NCI-H2227 (cell line): ENCODE data around the gene PPP1R14B.

Experiments used
- DNase-seq: peaks from one replicate; lab custom pipeline; 2025; ENCODE audit not compliant: unreplicated experiment; lab: John Stamatoyannopoulos, UW

Gene PPP1R14B

DNA sequence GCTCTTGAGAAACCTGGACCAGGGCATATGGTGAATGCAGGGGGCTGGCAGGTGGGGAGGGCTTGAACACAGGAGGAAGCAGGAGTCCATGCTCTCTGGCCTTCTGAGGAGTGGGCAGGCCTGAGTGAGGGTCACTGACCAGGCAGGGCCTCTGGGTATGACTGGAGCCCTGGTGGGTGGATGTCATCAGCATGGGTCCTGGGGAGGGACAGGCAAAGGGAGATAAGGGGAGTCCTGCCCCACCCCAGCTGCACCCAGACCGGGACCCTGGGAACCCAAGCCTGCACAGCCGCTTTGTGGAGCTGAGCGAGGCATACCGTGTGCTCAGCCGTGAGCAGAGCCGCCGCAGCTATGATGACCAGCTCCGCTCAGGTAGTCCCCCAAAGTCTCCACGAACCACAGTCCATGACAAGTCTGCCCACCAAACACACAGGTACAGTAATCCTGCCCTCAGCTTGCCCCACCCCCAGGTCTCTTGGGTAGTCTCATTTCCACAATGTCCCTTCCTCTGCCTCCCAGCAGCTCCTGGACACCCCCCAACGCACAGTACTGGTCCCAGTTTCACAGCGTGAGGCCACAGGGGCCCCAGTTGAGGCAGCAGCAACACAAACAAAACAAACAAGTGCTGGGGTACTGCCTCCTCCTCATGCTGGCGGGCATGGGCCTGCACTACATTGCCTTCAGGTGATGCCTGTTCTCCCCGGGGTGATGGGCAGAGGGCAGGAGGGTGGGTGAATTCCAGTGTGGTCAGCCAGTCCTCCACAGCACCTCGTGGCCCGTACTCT lies 14.4 kb downstream of the PPP1R14B start:
- DNase-seq, result no peak

DNA sequence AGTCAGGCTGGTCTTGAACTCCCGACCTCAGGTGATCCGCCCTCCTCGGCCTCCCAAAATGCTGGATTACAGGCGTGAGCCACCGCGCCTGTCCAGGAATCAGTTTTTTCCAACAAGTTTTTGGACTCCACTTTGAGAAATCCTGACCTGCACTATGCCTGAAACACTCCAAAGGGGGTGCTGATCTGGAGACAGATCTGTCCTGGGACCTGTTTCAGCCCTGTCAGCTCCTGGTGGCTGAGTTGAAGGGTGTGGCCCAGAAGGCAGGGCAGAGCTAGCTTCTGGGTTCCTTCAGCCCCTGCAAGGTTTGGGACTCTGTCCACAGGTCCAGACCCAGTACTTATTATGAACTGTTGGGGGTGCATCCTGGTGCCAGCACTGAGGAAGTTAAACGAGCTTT lies 15.2 kb downstream of the PPP1R14B start:
- no peak for DNase-seq

DNA sequence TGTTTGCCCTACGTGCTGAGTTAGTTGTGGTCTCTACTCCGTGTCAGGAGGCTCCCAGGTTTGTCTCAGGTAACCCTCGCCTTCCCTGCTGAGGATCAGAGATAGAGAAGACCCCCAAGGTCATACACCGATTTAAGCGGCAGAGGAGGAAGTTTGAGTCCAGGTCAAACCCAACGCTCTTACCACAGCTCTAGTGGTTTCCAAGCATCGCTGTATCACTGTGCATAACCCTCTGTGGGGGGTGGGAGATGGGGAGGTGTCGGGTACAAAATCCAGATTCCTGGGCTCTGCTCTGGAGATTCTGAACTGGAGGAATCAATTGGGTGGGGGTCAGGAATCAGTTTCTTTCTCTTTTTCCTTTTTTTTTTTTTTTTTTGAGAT lies 15.8 kb downstream of the PPP1R14B start:
- peak; percentile 62 for DNase-seq

- DNase-seq, result peak; percentile 98
These were observed 16.4 kb downstream of the PPP1R14B start, which contains the start of gene DNAJC4 for GRCh38 chr11:64230171-64230984. DNAJC4 (plus strand) TSS chr11:64230548; CDS start chr11:64230855, 307 bp downstream.

GRCh38 chr11:64229744-64230170 lies 17.0 kb downstream of the PPP1R14B start:
- DNase-seq, result no peak

DNA sequence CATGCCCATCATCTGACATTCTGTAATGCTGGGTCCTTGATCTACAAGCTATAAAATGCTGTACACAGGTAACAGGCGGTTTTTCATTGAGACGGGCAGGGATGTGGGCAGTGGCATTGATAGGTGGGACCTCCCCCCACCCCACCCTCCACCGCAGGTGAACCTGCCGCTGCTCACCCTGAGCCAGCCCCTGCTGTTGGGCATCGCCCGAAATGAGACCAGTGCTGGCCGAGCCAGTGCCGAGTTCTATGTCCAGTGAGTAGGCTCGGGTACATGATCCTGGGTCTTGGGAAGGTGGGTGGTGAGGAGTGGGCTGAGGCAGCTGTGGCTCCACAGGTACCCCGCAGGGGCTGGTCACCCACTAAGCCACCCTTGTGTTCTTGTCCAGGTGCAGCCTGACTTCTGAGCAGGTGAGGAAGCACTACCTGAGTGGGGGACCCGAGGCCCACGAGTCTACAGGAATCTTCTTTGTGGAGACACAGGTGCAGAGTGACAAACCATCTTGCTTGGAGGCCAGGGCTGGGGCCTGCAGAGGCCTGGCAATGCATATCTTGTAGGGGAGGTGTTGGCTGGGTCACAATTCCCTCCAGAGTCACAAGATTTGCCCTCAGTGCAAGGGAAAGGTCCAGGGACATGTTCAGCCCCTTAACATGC lies 17.5 kb downstream of the PPP1R14B start:
- DNase-seq, result no peak

GRCh38 chr11:64227405-64227956 lies 19.3 kb downstream of the PPP1R14B start:
- DNase-seq, result no peak

DNA sequence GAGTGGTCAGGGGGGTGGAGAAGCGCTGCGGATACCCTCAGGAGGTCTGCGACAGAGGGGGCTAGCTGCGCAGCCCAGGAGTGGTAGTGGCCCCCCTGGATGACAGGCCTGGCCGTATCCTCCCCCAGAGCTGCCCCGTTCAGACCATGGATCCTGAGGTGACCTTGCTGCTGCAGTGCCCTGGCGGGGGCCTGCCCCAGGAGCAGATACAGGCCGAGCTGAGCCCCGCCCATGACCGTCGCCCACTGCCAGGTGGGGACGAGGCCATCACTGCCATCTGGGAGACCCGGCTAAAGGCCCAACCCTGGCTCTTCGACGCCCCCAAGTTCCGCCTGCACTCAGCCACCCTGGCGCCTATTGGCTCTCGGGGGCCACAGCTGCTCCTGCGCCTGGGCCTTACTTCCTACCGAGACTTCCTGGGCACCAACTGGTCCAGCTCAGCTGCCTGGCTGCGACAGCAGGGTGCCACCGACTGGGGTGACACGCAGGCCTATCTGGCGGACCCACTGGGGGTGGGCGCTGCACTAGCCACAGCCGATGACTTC lies 20.2 kb downstream of the PPP1R14B start:
- peak; percentile 63 for DNase-seq

- DNase-seq, result peak; percentile 93
These were observed 20.9 kb downstream of the PPP1R14B start, which contains the start of the genes NUDT22 and TRPT1 for GRCh38 chr11:64225608-64226506. NUDT22 (plus strand) TSS chr11:64226274; CDS start chr11:64226653, 379 bp downstream. TRPT1 (minus strand) TSS chr11:64226186; CDS start chr11:64225860, 326 bp downstream.

DNA sequence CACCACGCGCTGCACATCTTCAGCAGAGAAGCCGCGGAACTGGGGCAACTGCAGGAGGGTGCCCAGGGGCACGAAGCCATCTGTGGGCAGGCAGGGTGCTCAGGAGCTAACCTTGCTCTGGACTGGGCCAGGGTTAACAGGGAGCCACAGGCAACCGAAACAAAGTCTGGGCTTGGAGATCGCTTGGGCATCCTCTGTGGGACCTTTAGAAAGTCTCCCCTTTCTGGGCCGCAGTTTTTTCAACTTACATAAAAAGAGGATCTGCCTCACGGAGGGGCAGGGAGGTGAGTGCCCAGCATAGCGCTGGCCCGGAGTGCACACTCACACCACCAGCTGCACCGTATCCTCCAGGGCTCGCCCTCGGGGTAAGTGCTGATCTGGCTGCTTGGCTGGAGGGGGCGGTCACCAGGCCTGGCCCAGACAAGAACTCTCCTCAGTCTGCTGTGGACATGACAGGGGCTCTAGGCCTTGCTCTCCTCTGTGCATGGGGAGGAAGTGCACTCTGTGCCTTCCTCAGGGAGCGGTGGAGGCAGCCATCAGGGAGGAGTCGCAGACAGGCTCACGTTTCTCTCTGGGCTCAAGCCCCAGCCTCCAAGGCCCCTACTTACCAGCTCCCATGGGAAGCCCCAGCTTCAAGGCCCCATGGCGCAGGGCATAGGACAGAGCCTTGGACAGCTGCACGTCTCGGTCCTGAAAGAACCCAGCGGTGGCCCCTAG lies 21.7 kb downstream of the PPP1R14B start:
- no peak for DNase-seq

- DNase-seq, result no peak
These were observed 22.4 kb downstream of the PPP1R14B start for GRCh38 chr11:64224151-64224890.

GRCh38 chr11:64223001-64223651 lies 23.6 kb downstream of the PPP1R14B start:
- no peak for DNase-seq

DNA sequence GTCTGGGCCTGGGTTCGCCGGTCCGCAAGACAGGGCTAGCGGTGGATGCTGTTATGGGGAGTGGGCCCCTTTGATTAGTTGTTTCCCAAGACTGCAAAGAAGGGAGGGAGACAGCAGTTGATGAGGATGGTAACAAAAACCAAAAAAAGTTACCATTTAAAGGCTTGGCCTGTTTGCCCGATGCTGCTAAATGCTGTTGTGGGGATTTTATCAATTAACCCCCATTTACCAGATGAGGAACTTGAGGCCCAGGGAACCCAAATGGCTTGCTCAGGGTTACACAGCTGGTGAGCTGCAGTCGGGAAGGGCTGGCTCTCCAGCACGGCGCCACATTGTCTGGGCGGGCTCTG lies 24.1 kb downstream of the PPP1R14B start:
- DNase-seq, result no peak

DNA sequence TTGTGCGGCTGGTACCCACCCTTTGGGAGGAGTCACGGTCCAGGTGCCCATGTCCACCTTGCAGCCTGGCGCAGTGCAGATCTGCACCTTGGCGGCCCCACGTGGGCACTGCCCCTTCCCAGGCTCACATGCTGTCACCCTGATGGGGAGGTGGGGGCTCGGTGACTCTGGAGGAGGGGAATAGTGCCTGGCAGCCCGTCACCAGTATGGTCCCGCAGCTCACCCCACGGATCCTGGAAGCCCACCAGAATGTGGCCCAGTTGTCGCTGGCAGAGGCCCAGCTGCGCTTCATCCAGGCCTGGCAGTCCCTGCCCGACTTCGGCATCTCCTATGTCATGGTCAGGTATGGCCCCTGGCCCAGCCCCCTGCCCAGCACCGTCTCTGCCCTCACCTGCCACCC lies 25.9 kb downstream of the PPP1R14B start:
- DNase-seq, result no peak

GRCh38 chr11:64220271-64220670 lies 26.5 kb downstream of the PPP1R14B start:
- no peak for DNase-seq

- no peak for DNase-seq
These were observed 27.0 kb downstream of the PPP1R14B start for GRCh38 chr11:64219755-64220154.

- no peak for DNase-seq
These were observed 27.4 kb downstream of the PPP1R14B start for GRCh38 chr11:64219354-64219684.
